ENCODE measurements around the gene SRPK2.

GRCh38 chr7:105270117-105270516, 118.6 kb downstream of the SRPK2 start:
- no peak for TF ChIP-seq ATF3 (IDR thresholded peaks at IDR 0.05)
- TF ChIP-seq CTCF (IDR thresholded peaks at IDR 0.05; ENCODE audit: low read depth, low read length, missing input control) = no peak
- no peak for TF ChIP-seq RAD21 (IDR thresholded peaks at IDR 0.05)
- no peak for TF ChIP-seq ZBTB33 (IDR thresholded peaks at IDR 0.05)
- no peak for TF ChIP-seq REST (IDR thresholded peaks at IDR 0.05)
- no peak for TF ChIP-seq EGR1 (IDR thresholded peaks at IDR 0.05; ENCODE audit: low read depth in 2 of 2)
- no peak for TF ChIP-seq JUND (IDR thresholded peaks at IDR 0.05)
- no peak for TF ChIP-seq RXRA (IDR thresholded peaks at IDR 0.05)
